K562 (cell line): Measurements from ENCODE around the gene ANOS1.

Source experiments
- ASH1L ChIP-seq: fragments of 450-650 bp; IDR thresholded peaks from 2 replicates; pipeline ENCODE4 v1.6.1; 2018; ENCODE audit warnings: borderline replicate concordance, mild to moderate bottlenecking, low read depth; ENCODE audit not compliant: partially characterized antibody
- CBFB ChIP-seq: sonication (generic); formaldehyde crosslinking; IDR thresholded peaks from 2 replicates; pipeline ENCODE4 v1.4.0; 2020; ENCODE audit warnings: mild to moderate bottlenecking, missing genetic modification reagents
- EZH2 ChIP-seq: IDR thresholded peaks from 2 replicates; pipeline ENCODE4 v1.6.1; 2012; ENCODE audit warnings: low read depth, mild to moderate bottlenecking, inconsistent platforms, low read length, borderline replicate concordance
- FOXJ3 ChIP-seq: sonication (generic); formaldehyde crosslinking; IDR thresholded peaks from 2 replicates; pipeline ENCODE4 v1.4.0; 2020; ENCODE audit warnings: mild to moderate bottlenecking, missing genetic modification reagents
- HEY1 ChIP-seq: fragments of 250-450 bp; sonication (Bioruptor Pico); IDR thresholded peaks from 2 replicates; pipeline ENCODE4 v1.5.0; 2020; ENCODE audit warnings: mild to moderate bottlenecking, moderate library complexity, borderline replicate concordance
- OTX1 ChIP-seq: fragments of 450-650 bp; formaldehyde crosslinking; IDR thresholded peaks from 2 replicates; pipeline ENCODE4 v1.4.0; 2022; ENCODE audit warnings: mild to moderate bottlenecking
- PHB2 ChIP-seq: fragments of 450-650 bp; IDR thresholded peaks from 2 replicates; pipeline ENCODE4 v1.6.1; 2017; ENCODE audit warnings: low read depth
- RNF2 ChIP-seq: sonication (generic); IDR thresholded peaks from 2 replicates; pipeline ENCODE4 v1.6.1; 2016
- SLC30A9 ChIP-seq: fragments of 250-450 bp; sonication (Bioruptor Pico); IDR thresholded peaks from 2 replicates; pipeline ENCODE4 v1.8.0; 2022; ENCODE audit warnings: mild to moderate bottlenecking, moderate library complexity
- SMARCE1 ChIP-seq: fragments of 450-650 bp; IDR thresholded peaks from 2 replicates; pipeline ENCODE4 v1.7.1; 2016; ENCODE audit warnings: mild to moderate bottlenecking
- TEAD4 ChIP-seq, 2 experiments: sonication (generic) in 1 of 2; formaldehyde crosslinking in 1 of 2; IDR thresholded peaks; 2 replicates each; pipeline versions ENCODE4 v1.6.1 to v1.8.0; 2012 to 2022; ENCODE audit warnings: borderline replicate concordance in 1 of 2, inconsistent platforms in 1 of 2, low read length in 1 of 2, mild to moderate bottlenecking in 1 of 2, missing genetic modification reagents in 1 of 2
- UBTF ChIP-seq, 2 experiments: IDR thresholded peaks; 2 replicates each; pipeline ENCODE4 v1.6.1; 2012; ENCODE audit warnings: improper control_type of control experiment in 2 of 2, low read depth in 2 of 2, low read length in 2 of 2, borderline replicate concordance in 1 of 2
- ZFP36 ChIP-seq: fragments of 150-350 bp; IDR thresholded peaks from 2 replicates; pipeline ENCODE4 v1.6.1; 2018; ENCODE audit warnings: low read length, low read depth; ENCODE audit not compliant: partially characterized antibody
- TF ChIP-seq, protein P1 (sequence below), 3 experiments: IDR thresholded peaks in 2 of 3; conservative IDR thresholded peaks in 1 of 3; 2 replicates each; pipeline ENCODE4 v1.5.1; 2011 to 2012; ENCODE audit warnings: low read length in 3 of 3, mild to moderate bottlenecking in 3 of 3, control low read depth in 2 of 3, improper control_type of control experiment in 1 of 3, inconsistent platforms in 1 of 3, low read depth in 1 of 3, mixed read lengths in 1 of 3, moderate library complexity in 1 of 3; ENCODE audit not compliant: insufficient read depth in 2 of 3

DNA sequence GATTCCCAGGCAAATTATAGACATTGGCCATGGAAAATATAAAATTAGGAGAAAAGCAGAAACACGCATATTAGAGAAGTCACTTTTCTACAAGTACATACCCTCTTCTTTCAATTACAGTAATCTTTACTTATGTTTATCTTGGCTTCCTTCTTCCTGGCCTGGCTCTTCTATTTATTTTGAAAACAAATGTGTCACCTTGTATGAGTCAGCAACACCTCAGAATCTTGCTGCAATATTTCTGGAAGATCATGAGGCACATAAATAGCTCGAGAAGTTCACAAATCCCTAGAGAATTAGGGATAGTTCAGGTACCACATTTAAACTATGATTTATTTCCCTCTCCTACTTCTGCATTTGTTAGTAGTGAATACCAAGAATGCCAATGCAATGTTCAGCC lies 124.6 kb downstream of the ANOS1 start:
- TF ChIP-seq UBTF (IDR thresholded peaks at IDR 0.05; ENCODE audit: borderline replicate concordance in 1 of 2, low read depth in 2 of 2, low read length in 2 of 2) (no peak), RNF2 (no peak), OTX1 (CRISPR knock-in tag) (no peak), TEAD4 (IDR thresholded peaks at IDR 0.05; ENCODE audit: low read length) (no peak), TEAD4 (CRISPR knock-in tag; IDR thresholded peaks at IDR 0.05; ENCODE audit: borderline replicate concordance) (no peak), FOXJ3 (CRISPR knock-in tag) (no peak), EZH2 (no peak), HEY1 (CRISPR knock-in tag) (no peak), PHB2 (no peak), SMARCE1 (no peak), ZFP36 (no peak), SLC30A9 (CRISPR knock-in tag) (no peak), CBFB (CRISPR knock-in tag) (no peak), ASH1L (no peak)
- TF ChIP-seq, protein P1, sequence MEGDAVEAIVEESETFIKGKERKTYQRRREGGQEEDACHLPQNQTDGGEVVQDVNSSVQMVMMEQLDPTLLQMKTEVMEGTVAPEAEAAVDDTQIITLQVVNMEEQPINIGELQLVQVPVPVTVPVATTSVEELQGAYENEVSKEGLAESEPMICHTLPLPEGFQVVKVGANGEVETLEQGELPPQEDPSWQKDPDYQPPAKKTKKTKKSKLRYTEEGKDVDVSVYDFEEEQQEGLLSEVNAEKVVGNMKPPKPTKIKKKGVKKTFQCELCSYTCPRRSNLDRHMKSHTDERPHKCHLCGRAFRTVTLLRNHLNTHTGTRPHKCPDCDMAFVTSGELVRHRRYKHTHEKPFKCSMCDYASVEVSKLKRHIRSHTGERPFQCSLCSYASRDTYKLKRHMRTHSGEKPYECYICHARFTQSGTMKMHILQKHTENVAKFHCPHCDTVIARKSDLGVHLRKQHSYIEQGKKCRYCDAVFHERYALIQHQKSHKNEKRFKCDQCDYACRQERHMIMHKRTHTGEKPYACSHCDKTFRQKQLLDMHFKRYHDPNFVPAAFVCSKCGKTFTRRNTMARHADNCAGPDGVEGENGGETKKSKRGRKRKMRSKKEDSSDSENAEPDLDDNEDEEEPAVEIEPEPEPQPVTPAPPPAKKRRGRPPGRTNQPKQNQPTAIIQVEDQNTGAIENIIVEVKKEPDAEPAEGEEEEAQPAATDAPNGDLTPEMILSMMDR (IDR thresholded peaks at IDR 0.05 in 2 of 3, conservative IDR thresholded peaks at IDR 0.05 in 1 of 3; ENCODE audit: insufficient read depth in 2 of 3, low read depth in 1 of 3, low read length in 3 of 3), result no peak
